DOHH2 (cell line): ENCODE measurements around the gene MEPE.

ENCODE experiments used
- EZH2phosphoT487 ChIP-seq: fragments of 200-600 bp; sonication (generic); IDR thresholded peaks from 2 replicates; pipeline ENCODE4 v1.6.1; 2017; ENCODE audit warnings: borderline replicate concordance, mild to moderate bottlenecking, antibody characterized with exemption, low read length, moderate library complexity, mixed read lengths
- TF ChIP-seq, protein P1 (sequence below): fragments of 200-600 bp; sonication (generic); IDR thresholded peaks from one replicate; pipeline ENCODE4 v1.5.1; 2014; ENCODE audit warnings: antibody characterized with exemption, mild to moderate bottlenecking, low read depth, low read length; ENCODE audit not compliant: poor library complexity, severe bottlenecking

DNA sequence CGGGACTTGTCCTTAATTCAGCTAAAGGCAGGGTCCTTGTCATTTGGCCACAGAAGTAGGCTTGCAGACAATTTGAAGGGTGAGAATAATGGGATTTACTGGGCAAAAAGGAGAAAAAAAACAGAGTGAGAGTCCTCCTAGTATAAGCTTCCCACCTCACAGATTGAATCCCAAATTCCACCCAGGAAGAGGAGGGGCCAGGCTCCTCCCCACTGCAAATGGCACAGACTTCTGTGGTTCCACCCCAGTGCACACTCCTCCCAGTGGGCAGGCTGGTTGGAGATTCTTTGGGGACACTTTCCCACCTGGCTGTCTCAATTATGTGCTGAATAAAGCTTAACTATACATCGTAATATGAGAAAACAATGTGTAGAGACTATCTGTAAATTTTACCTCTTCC lies 31.6 kb downstream of the MEPE start:
- TF ChIP-seq, protein P1, sequence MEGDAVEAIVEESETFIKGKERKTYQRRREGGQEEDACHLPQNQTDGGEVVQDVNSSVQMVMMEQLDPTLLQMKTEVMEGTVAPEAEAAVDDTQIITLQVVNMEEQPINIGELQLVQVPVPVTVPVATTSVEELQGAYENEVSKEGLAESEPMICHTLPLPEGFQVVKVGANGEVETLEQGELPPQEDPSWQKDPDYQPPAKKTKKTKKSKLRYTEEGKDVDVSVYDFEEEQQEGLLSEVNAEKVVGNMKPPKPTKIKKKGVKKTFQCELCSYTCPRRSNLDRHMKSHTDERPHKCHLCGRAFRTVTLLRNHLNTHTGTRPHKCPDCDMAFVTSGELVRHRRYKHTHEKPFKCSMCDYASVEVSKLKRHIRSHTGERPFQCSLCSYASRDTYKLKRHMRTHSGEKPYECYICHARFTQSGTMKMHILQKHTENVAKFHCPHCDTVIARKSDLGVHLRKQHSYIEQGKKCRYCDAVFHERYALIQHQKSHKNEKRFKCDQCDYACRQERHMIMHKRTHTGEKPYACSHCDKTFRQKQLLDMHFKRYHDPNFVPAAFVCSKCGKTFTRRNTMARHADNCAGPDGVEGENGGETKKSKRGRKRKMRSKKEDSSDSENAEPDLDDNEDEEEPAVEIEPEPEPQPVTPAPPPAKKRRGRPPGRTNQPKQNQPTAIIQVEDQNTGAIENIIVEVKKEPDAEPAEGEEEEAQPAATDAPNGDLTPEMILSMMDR, result no peak
- TF ChIP-seq EZH2phosphoT487, result no peak
